ENCODE results near the gene TLN1. TPM values are rescaled to one million over a fixed set of nuclear protein-coding genes. Genes with fewer than 3 reads are reported as not detected.
A peak's percentile ranks its signal among the peaks of the same experiment; 100 is the strongest.

Gene TLN1
- polyA plus RNA-seq, 3 donors = 46.6 to 251 (median 93.0) TPM

- Mint-ChIP-seq H3K4me3 (no peak overlapping the region), H3K27me3 (ENCODE audit: low read depth in 3 of 3) (no peaks in the 10 kb centered on the region), H3K9me3 (peaks cover 0 to 2% (median 0%) of the 10 kb centered on the region in 7 donors), H3K27ac (no peak overlapping the region), H3K4me1 (no peaks in the 10 kb centered on the region), H3K36me3 (peaks cover 0 to 33% of the 10 kb centered on the region in 2 donors)
- H3K36me3 ChIP-seq (replicated peaks in 1 of 2; ENCODE audit: control insufficient read depth in 1 of 2, insufficient read depth in 2 of 2, low read length in 2 of 2) = peaks cover 98 to 100% of the 10 kb centered on the region in 2 donors
- intact Hi-C loops (cut with micrococcal nuclease) = no loop called here
- peaks cover 100% of the 10 kb centered on the region for H4K20me1 ChIP-seq (ENCODE audit: insufficient read depth, low read length)
- no peak overlapping the region for H2AFZ ChIP-seq (ENCODE audit: insufficient read depth, low read depth, low read length, poor library complexity, severe bottlenecking)
- no peak overlapping the region for H3K9ac ChIP-seq (ENCODE audit: insufficient read depth, low read length, poor library complexity, severe bottlenecking)
- no peaks in the 10 kb centered on the region for H3K9me3 ChIP-seq (replicated peaks in 1 of 2; ENCODE audit: control insufficient read depth in 1 of 2, insufficient read depth in 1 of 2, low read length in 2 of 2)
- H3K27me3 ChIP-seq (ENCODE audit: control insufficient read depth in 2 of 2, insufficient read depth in 2 of 2, low read length in 2 of 2) = no peaks in the 10 kb centered on the region
- TF ChIP-seq, protein P1, sequence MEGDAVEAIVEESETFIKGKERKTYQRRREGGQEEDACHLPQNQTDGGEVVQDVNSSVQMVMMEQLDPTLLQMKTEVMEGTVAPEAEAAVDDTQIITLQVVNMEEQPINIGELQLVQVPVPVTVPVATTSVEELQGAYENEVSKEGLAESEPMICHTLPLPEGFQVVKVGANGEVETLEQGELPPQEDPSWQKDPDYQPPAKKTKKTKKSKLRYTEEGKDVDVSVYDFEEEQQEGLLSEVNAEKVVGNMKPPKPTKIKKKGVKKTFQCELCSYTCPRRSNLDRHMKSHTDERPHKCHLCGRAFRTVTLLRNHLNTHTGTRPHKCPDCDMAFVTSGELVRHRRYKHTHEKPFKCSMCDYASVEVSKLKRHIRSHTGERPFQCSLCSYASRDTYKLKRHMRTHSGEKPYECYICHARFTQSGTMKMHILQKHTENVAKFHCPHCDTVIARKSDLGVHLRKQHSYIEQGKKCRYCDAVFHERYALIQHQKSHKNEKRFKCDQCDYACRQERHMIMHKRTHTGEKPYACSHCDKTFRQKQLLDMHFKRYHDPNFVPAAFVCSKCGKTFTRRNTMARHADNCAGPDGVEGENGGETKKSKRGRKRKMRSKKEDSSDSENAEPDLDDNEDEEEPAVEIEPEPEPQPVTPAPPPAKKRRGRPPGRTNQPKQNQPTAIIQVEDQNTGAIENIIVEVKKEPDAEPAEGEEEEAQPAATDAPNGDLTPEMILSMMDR (IDR thresholded peaks at IDR 0.05) = no peak
- H3K4me1 ChIP-seq (ENCODE audit: control insufficient read depth in 1 of 2, insufficient read depth in 2 of 2, low read length in 2 of 2) = no peaks in the 10 kb centered on the region
- H3K27ac ChIP-seq (ENCODE audit: low read depth in 1 of 2, low read length in 2 of 2) = no peak overlapping the region
- no peaks in the 10 kb centered on the region for H3K79me2 ChIP-seq (ENCODE audit: insufficient read depth, low read length)
- no peak overlapping the region for H3K4me3 ChIP-seq (replicated peaks in 1 of 3; ENCODE audit: low read depth in 2 of 3, low read length in 3 of 3)
- no peak for DNase-seq
- no peak overlapping the region for H3K4me2 ChIP-seq (replicated peaks; ENCODE audit: extremely low read depth, low read length, poor library complexity, severe bottlenecking)
Observed at GRCh38 chr9:35700942-35701341, 31.1 kb downstream of the TLN1 start.

- Mint-ChIP-seq H3K4me1 (no peaks in the 10 kb centered on the region), H3K27me3 (ENCODE audit: low read depth in 3 of 3) (no peaks in the 10 kb centered on the region), H3K36me3 (peaks cover 0 to 25% of the 10 kb centered on the region in 2 donors), H3K9me3 (peaks cover 0 to 2% (median 0%) of the 10 kb centered on the region in 7 donors), H3K27ac (no peak overlapping the region), H3K4me3 (no peak overlapping the region)
- Histone ChIP-seq H3K4me2 (replicated peaks; ENCODE audit: extremely low read depth, low read length, poor library complexity, severe bottlenecking) (no peak overlapping the region), H3K27ac (ENCODE audit: low read depth in 1 of 2, low read length in 2 of 2) (peak overlapping the region in 1 of 2 donors; percentile 34), H3K27me3 (ENCODE audit: control insufficient read depth in 2 of 2, insufficient read depth in 2 of 2, low read length in 2 of 2) (no peaks in the 10 kb centered on the region), H3K4me1 (ENCODE audit: control insufficient read depth in 1 of 2, insufficient read depth in 2 of 2, low read length in 2 of 2) (no peaks in the 10 kb centered on the region), H3K9ac (ENCODE audit: insufficient read depth, low read length, poor library complexity, severe bottlenecking) (no peak overlapping the region), H4K20me1 (ENCODE audit: insufficient read depth, low read length) (peaks cover 96% of the 10 kb centered on the region), H3K36me3 (replicated peaks in 1 of 2; ENCODE audit: control insufficient read depth in 1 of 2, insufficient read depth in 2 of 2, low read length in 2 of 2) (peaks cover 91 to 95% of the 10 kb centered on the region in 2 donors), H2AFZ (ENCODE audit: insufficient read depth, low read depth, low read length, poor library complexity, severe bottlenecking) (no peak overlapping the region), H3K4me3 (replicated peaks in 1 of 3; ENCODE audit: low read depth in 2 of 3, low read length in 3 of 3) (no peak overlapping the region), H3K9me3 (replicated peaks in 1 of 2; ENCODE audit: control insufficient read depth in 1 of 2, insufficient read depth in 1 of 2, low read length in 2 of 2) (no peaks in the 10 kb centered on the region), H3K79me2 (ENCODE audit: insufficient read depth, low read length) (no peaks in the 10 kb centered on the region)
- WGBS (ENCODE audit: insufficient coverage) = 96% methylated on average over 11 of the region's 11 CpGs
- DNase-seq = no peak
- TF ChIP-seq, protein P1 (IDR thresholded peaks at IDR 0.05) = no peak
- intact Hi-C loops (cut with micrococcal nuclease) = no loop called here
Observed at GRCh38 chr9:35700031-35700430, 32.0 kb downstream of the TLN1 start.

Measured in CD14-positive monocyte (primary cell).